DOHH2 (cell line): Measurements from ENCODE around the gene COMT.

ENCODE experiments used
- CTCF ChIP-seq: fragments of 200-600 bp; sonication (generic); IDR thresholded peaks from one replicate; pipeline ENCODE4 v1.5.1; 2014; ENCODE audit warnings: antibody characterized with exemption, mild to moderate bottlenecking, low read depth, low read length; ENCODE audit not compliant: poor library complexity, severe bottlenecking
- EZH2phosphoT487 ChIP-seq: fragments of 200-600 bp; sonication (generic); IDR thresholded peaks from 2 replicates; pipeline ENCODE4 v1.6.1; 2017; ENCODE audit warnings: borderline replicate concordance, mild to moderate bottlenecking, antibody characterized with exemption, low read length, moderate library complexity, mixed read lengths

DNA sequence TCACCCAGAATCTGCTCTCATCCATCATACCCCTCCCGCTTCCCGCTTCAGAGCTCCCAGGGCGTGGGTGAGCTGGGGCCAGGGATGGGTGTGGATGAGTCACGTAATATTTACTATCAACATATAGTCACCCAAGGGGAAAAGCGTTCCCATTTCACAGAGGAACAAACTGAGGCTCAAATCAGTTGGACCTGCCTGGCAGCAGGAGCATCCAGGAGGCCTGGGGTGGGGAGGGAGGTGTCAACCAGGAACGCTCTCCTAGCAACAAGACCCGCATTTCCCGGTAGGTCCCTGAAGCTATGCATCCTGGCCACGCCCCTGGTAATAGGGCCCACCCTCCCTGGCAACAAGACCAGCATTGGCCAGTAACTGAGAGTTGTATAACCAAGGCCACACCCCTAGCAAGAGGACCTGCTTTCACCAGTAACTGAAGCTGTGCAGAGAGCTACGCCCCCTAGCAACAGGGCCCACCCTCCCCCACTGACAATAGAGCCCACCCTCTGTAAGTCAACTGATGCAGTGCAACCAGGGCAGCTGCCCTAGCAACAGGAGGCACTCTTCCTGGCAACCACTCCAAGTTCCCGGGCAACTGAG is 32.8 kb downstream of the COMT start:
- TF ChIP-seq CTCF (peak; percentile 28), EZH2phosphoT487 (no peak)
